ENCODE data around the gene ENTPD6.

Gene ENTPD6

GRCh38 chr20:25273541-25274358, 78.2 kb downstream of the ENTPD6 start:
- TF ChIP-seq POLR2A (IDR thresholded peaks at IDR 0.05; ENCODE audit: low read depth, low read length) = no peak
- no peak for TF ChIP-seq POLR2AphosphoS5 (IDR thresholded peaks at IDR 0.05; ENCODE audit: low read depth, low read length)
- no peak for FAIRE-seq
- DNase-seq (ENCODE audit: insufficient read length) = no peak

GRCh38 chr20:25274481-25274880, 79.0 kb downstream of the ENTPD6 start:
- no peak for DNase-seq (ENCODE audit: insufficient read length)
- TF ChIP-seq POLR2A (IDR thresholded peaks at IDR 0.05; ENCODE audit: low read depth, low read length) = no peak
- no peak for TF ChIP-seq TAF1 (IDR thresholded peaks at IDR 0.05; ENCODE audit: borderline replicate concordance, low read depth, low read length)
- no peak for TF ChIP-seq POLR2AphosphoS5 (IDR thresholded peaks at IDR 0.05; ENCODE audit: low read depth, low read length)
- FAIRE-seq = no peak

GRCh38 chr20:25274891-25275812, 79.6 kb downstream of the ENTPD6 start:
- no peak for FAIRE-seq
- DNase-seq (ENCODE audit: insufficient read length) = no peak
- TF ChIP-seq POLR2AphosphoS5 (IDR thresholded peaks at IDR 0.05; ENCODE audit: low read depth, low read length) = no peak
- no peak for TF ChIP-seq POLR2A (IDR thresholded peaks at IDR 0.05; ENCODE audit: low read depth, low read length)
- TF ChIP-seq TAF1 (IDR thresholded peaks at IDR 0.05; ENCODE audit: borderline replicate concordance, low read depth, low read length) = no peak

GRCh38 chr20:25275813-25276532, 80.5 kb downstream of the ENTPD6 start:
- DNase-seq (ENCODE audit: insufficient read length) (no peak), FAIRE-seq (no peak)
- TF ChIP-seq POLR2A (IDR thresholded peaks at IDR 0.05; ENCODE audit: low read depth, low read length) (no peak), POLR2AphosphoS5 (IDR thresholded peaks at IDR 0.05; ENCODE audit: low read depth, low read length) (no peak), TAF1 (IDR thresholded peaks at IDR 0.05; ENCODE audit: borderline replicate concordance, low read depth, low read length) (no peak)
